Lower lobe of right lung (tissue), 2 donors: ENCODE data around the gene RALGPS2. TPM values are rescaled to one million over a fixed set of nuclear protein-coding genes. Genes with fewer than 3 reads are reported as not detected.
"Not testable (repeated sequence)": the region's sequence is repeated elsewhere in the genome, so short reads cannot be mapped to it uniquely, and the experiment has no call there.

Source experiments
- ATAC-seq, 2 donors: fragments of 200-7000 bp; cut with Tn5 transposase; one replicate each; pipeline ENCODE4 v1.9.1; 2020 to 2022; ENCODE audit warnings: mild to moderate bottlenecking in 2 of 2, moderate library complexity in 2 of 2
- DNase-seq: peaks from one replicate; pipeline ENCODE4 v3.0.0-alpha.2; 2020
- H3K27ac ChIP-seq: fragments of 200-600 bp; one replicate; pipeline ENCODE4 v1.8.0; 2022
- H3K27me3 ChIP-seq: fragments of 200-600 bp; one replicate; pipeline ENCODE4 v1.8.0; 2022; ENCODE audit warnings: low read depth
- H3K36me3 ChIP-seq: fragments of 200-600 bp; one replicate; pipeline ENCODE4 v1.8.0; 2022; ENCODE audit warnings: mild to moderate bottlenecking
- H3K4me1 ChIP-seq: fragments of 200-600 bp; one replicate; pipeline ENCODE4 v1.8.0; 2022
- H3K4me3 ChIP-seq: fragments of 200-600 bp; one replicate; pipeline ENCODE4 v1.8.0; 2022; ENCODE audit warnings: mild to moderate bottlenecking
- H3K9me3 ChIP-seq: fragments of 200-600 bp; one replicate; pipeline ENCODE4 v1.8.0; 2022
- CTCF ChIP-seq: fragments of 200-600 bp; IDR thresholded peaks from one replicate; pipeline ENCODE4 v1.8.0; 2022; ENCODE audit warnings: antibody characterized with exemption, mild to moderate bottlenecking
- intact Hi-C: fragments of 100-400 bp; cut with DNase I; formaldehyde crosslinking; loops from one replicate; pipeline ENCODE4 v1.11.0; 2022
- total RNA-seq: library from RNA; stranded (reverse); fragmentation: NEBNext Ultra II Directional; extraction: Animal tissue kit (Norgen Biotek cat#: 25700); gene quantifications from one replicate; pipeline ENCODE4 v1.2.1, GENCODE V29; 2021
- donor health status: DM: no; HTN: yes; CAD: no; lungs with severe emphysema.

The RALGPS2 gene
- total RNA-seq, 1 donor from 2014 or later: 7.5 TPM

- Histone ChIP-seq H3K4me3 (no peak overlapping the region), H3K27me3 (no peaks in the 10 kb centered on the region), H3K27ac (no peak overlapping the region), H3K9me3 (no peaks in the 10 kb centered on the region), H3K4me1 (no peaks in the 10 kb centered on the region), H3K36me3 (no peaks in the 10 kb centered on the region)
- ATAC-seq (no peak), DNase-seq (no peak)
- intact Hi-C loops: no loop called here
- no peak for TF ChIP-seq CTCF
Observed at GRCh38 chr1:178846306-178846705, 121.3 kb downstream of the RALGPS2 start.

GRCh38 chr1:178847396-178847849 lies 122.4 kb downstream of the RALGPS2 start:
- ATAC-seq: no peak
- TF ChIP-seq CTCF: no peak
- H3K4me3 ChIP-seq: no peak overlapping the region
- intact Hi-C loops: no loop called here
- H3K9me3 ChIP-seq: no peaks in the 10 kb centered on the region
- H3K4me1 ChIP-seq: no peaks in the 10 kb centered on the region
- peaks cover 5% of the 10 kb centered on the region for H3K36me3 ChIP-seq
- no peak for DNase-seq
- H3K27ac ChIP-seq: no peak overlapping the region
- H3K27me3 ChIP-seq: no peaks in the 10 kb centered on the region

GRCh38 chr1:178847919-178848318 lies 122.9 kb downstream of the RALGPS2 start:
- H3K4me3 ChIP-seq, DNase-seq, intact Hi-C loops, ATAC-seq, H3K4me1 ChIP-seq, H3K27ac ChIP-seq, H3K9me3 ChIP-seq, H3K36me3 ChIP-seq, H3K27me3 ChIP-seq: not testable (repeated sequence)

GRCh38 chr1:178849918-178850317 lies 124.9 kb downstream of the RALGPS2 start:
- H3K4me3 ChIP-seq: no peak overlapping the region
- ATAC-seq: no peak
- H3K4me1 ChIP-seq: no peaks in the 10 kb centered on the region
- H3K27me3 ChIP-seq: no peaks in the 10 kb centered on the region
- no peaks in the 10 kb centered on the region for H3K9me3 ChIP-seq
- no peak for DNase-seq
- intact Hi-C loops: no loop called here
- peaks cover 7% of the 10 kb centered on the region for H3K36me3 ChIP-seq
- H3K27ac ChIP-seq: no peak overlapping the region
- no peak for TF ChIP-seq CTCF

GRCh38 chr1:178857126-178857525 lies 132.1 kb downstream of the RALGPS2 start:
- no peak overlapping the region for H3K4me3 ChIP-seq
- peaks cover 5% of the 10 kb centered on the region for H3K36me3 ChIP-seq
- no peaks in the 10 kb centered on the region for H3K27me3 ChIP-seq
- DNase-seq: no peak
- H3K27ac ChIP-seq: no peak overlapping the region
- H3K4me1 ChIP-seq: no peaks in the 10 kb centered on the region
- H3K9me3 ChIP-seq: no peaks in the 10 kb centered on the region
- no peak for ATAC-seq
- TF ChIP-seq CTCF: no peak
- intact Hi-C loops: no loop called here

GRCh38 chr1:178862416-178862815 lies 137.4 kb downstream of the RALGPS2 start:
- Histone ChIP-seq H3K36me3 (no peaks in the 10 kb centered on the region), H3K27me3 (no peaks in the 10 kb centered on the region), H3K4me3 (no peak overlapping the region), H3K27ac (no peak overlapping the region), H3K9me3 (no peaks in the 10 kb centered on the region), H3K4me1 (no peaks in the 10 kb centered on the region)
- intact Hi-C loops: no loop called here
- DNase-seq: no peak
- ATAC-seq: no peak
- no peak for TF ChIP-seq CTCF
